ENCODE data around the gene FMO5.

The FMO5 gene

DNA sequence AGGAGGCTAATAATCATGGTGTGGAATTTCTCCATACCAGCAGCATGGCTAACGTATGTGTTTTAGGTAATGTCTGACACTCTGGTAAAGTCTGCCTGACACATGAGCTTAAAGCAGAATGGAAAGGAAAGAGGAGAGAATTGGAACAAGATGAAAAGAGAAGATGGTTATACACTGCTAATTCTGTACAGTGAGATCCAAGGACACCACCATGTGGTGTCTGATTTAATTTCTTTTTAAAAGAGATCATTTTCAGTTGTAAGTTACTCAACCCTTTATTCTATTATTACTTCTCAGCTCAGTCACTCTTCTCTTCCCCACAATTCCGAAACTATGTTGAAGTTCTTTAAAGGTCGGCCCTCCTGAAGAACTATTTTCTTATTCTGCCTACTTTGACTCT, 68.5 kb downstream of the FMO5 start:
- FAIRE-seq = no peak

GRCh38 chr1:147152772-147153171, 72.4 kb downstream of the FMO5 start:
- FAIRE-seq (no peak), DNase-seq (ENCODE audit: low spot score) (no peak)

More for the DNA sequence above, 68.5 kb downstream of the FMO5 start:
- DNase-seq (ENCODE audit: low spot score) = no peak

DNA sequence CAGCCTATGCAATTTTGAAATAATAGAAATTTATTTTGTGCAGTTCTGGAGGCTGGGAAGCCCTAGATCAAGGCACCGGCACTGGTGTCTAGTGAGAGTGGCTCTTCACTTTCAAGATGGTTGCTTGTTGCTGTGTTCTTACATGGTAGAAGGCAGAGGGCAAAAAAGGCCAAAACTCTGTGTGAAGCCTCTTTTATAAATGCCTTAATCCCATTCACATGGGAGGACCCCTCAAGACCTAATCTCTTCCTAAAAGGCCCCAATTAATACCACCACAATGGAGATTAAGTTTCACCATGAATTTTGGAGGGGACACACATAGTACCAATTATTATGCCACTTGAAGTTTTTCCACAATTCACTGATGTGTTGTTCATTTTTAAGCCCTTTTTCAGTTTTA, 73.9 kb downstream of the FMO5 start:
- FAIRE-seq (no peak), DNase-seq (ENCODE audit: low spot score) (no peak)

- FAIRE-seq (no peak), DNase-seq (ENCODE audit: low spot score) (no peak)
These were observed 82.3 kb downstream of the FMO5 start for GRCh38 chr1:147142886-147143285.
